Neutrophil (primary cell): ENCODE data around the gene SLX1B.
"Not testable (repeated sequence)": the region's sequence is repeated elsewhere in the genome, so short reads cannot be mapped to it uniquely, and the experiment has no call there.

Experiments used
- H3K27ac ChIP-seq: fragments of 200-600 bp; sonication (generic); 2 replicates; pipeline ENCODE4 v1.5.1; 2016; ENCODE audit warnings: mild to moderate bottlenecking, moderate library complexity
- H3K27me3 ChIP-seq: fragments of 200-600 bp; sonication (generic); 2 replicates; pipeline ENCODE4 v1.6.0; 2016; ENCODE audit warnings: mild to moderate bottlenecking
- H3K36me3 ChIP-seq: fragments of 200-600 bp; sonication (generic); 2 replicates; pipeline ENCODE4 v1.5.1; 2017
- H3K4me1 ChIP-seq, 2 experiments: fragments of 200-600 bp in 1 of 2; sonication (generic) in 1 of 2; 1 replicate in 1 of 2; 2 replicates in 1 of 2; pipeline versions ENCODE4 v1.5.1 to v1.6.1; 2013 to 2016; ENCODE audit warnings: low read depth in 1 of 2, low read length in 1 of 2, mild to moderate bottlenecking in 1 of 2, moderate library complexity in 1 of 2; ENCODE audit not compliant: control insufficient read depth in 1 of 2, insufficient read depth in 1 of 2
- H3K4me3 ChIP-seq, 2 experiments: fragments of 200-600 bp in 1 of 2; sonication (generic) in 1 of 2; 1 replicate in 1 of 2; 2 replicates in 1 of 2; pipeline ENCODE4 v1.5.1; 2013 to 2016; ENCODE audit warnings: low read depth in 1 of 2, low read length in 1 of 2, mild to moderate bottlenecking in 1 of 2, moderate library complexity in 1 of 2
- H3K9me3 ChIP-seq: fragments of 200-600 bp; sonication (generic); 2 replicates; pipeline ENCODE4 v1.5.1; 2016

Gene SLX1B

GRCh38 chr16:29454269-29454668, at the start of gene SLX1B, which contains the start of gene BOLA2:
SLX1B (plus strand) TSS chr16:29454533.
BOLA2 (minus strand) TSS chr16:29454351; CDS start chr16:29454253, 98 bp downstream.
- not testable (repeated sequence) for H3K4me3 ChIP-seq, H3K27me3 ChIP-seq, H3K36me3 ChIP-seq, H3K4me1 ChIP-seq, H3K9me3 ChIP-seq, H3K27ac ChIP-seq

- not testable (repeated sequence) for H3K27ac ChIP-seq, H3K4me1 ChIP-seq, H3K27me3 ChIP-seq, H3K36me3 ChIP-seq, H3K9me3 ChIP-seq, H3K4me3 ChIP-seq
These were observed 49.1 kb upstream of the SLX1B start for GRCh38 chr16:29405249-29405648.

- H3K27me3 ChIP-seq, H3K4me1 ChIP-seq, H3K4me3 ChIP-seq, H3K27ac ChIP-seq, H3K36me3 ChIP-seq, H3K9me3 ChIP-seq: not testable (repeated sequence)
These were observed 30.7 kb upstream of the SLX1B start for GRCh38 chr16:29423587-29423986.

GRCh38 chr16:29425390-29425789, 28.9 kb upstream of the SLX1B start:
- H3K4me1 ChIP-seq, H3K36me3 ChIP-seq, H3K4me3 ChIP-seq, H3K9me3 ChIP-seq, H3K27me3 ChIP-seq, H3K27ac ChIP-seq: not testable (repeated sequence)

GRCh38 chr16:29453754-29454153, 579 bp upstream of the SLX1B start:
- not testable (repeated sequence) for H3K27me3 ChIP-seq, H3K4me1 ChIP-seq, H3K4me3 ChIP-seq, H3K27ac ChIP-seq, H3K9me3 ChIP-seq, H3K36me3 ChIP-seq

- not testable (repeated sequence) for H3K4me3 ChIP-seq, H3K36me3 ChIP-seq, H3K27me3 ChIP-seq, H3K4me1 ChIP-seq, H3K9me3 ChIP-seq, H3K27ac ChIP-seq
These were observed 495 bp downstream of the SLX1B start for GRCh38 chr16:29454828-29455227.

GRCh38 chr16:29457660-29458059, 3.3 kb downstream of the SLX1B start:
- not testable (repeated sequence) for H3K4me3 ChIP-seq, H3K4me1 ChIP-seq, H3K27ac ChIP-seq, H3K9me3 ChIP-seq, H3K27me3 ChIP-seq, H3K36me3 ChIP-seq

GRCh38 chr16:29459706-29460646, 5.6 kb downstream of the SLX1B start, which contains the start of gene SULT1A4:
SULT1A4 (plus strand) TSS chr16:29459913; CDS start chr16:29461386, 1,473 bp downstream.
- H3K27ac ChIP-seq, H3K4me3 ChIP-seq, H3K4me1 ChIP-seq, H3K27me3 ChIP-seq, H3K36me3 ChIP-seq, H3K9me3 ChIP-seq: not testable (repeated sequence)

GRCh38 chr16:29460647-29461030, 6.3 kb downstream of the SLX1B start:
- H3K27me3 ChIP-seq, H3K9me3 ChIP-seq, H3K4me3 ChIP-seq, H3K4me1 ChIP-seq, H3K27ac ChIP-seq, H3K36me3 ChIP-seq: not testable (repeated sequence)

- H3K4me1 ChIP-seq, H3K9me3 ChIP-seq, H3K27ac ChIP-seq, H3K27me3 ChIP-seq, H3K36me3 ChIP-seq, H3K4me3 ChIP-seq: not testable (repeated sequence)
These were observed 11.9 kb downstream of the SLX1B start for GRCh38 chr16:29465985-29466824.

GRCh38 chr16:29466904-29467303, 12.6 kb downstream of the SLX1B start:
- H3K4me3 ChIP-seq, H3K27me3 ChIP-seq, H3K4me1 ChIP-seq, H3K9me3 ChIP-seq, H3K27ac ChIP-seq, H3K36me3 ChIP-seq: not testable (repeated sequence)

GRCh38 chr16:29467654-29468366, 13.5 kb downstream of the SLX1B start:
- not testable (repeated sequence) for H3K27ac ChIP-seq, H3K27me3 ChIP-seq, H3K4me3 ChIP-seq, H3K4me1 ChIP-seq, H3K9me3 ChIP-seq, H3K36me3 ChIP-seq

- Histone ChIP-seq H3K4me3 (peak overlapping the region; percentile 8 to 49), H3K27ac (peak overlapping the region; percentile 58)
- H3K4me1 ChIP-seq, H3K36me3 ChIP-seq, H3K27me3 ChIP-seq, H3K9me3 ChIP-seq: not testable (repeated sequence)
These were observed 15.3 kb downstream of the SLX1B start for GRCh38 chr16:29469660-29470059.
